IgD-negative memory B cell (primary cell): ENCODE data around the gene ASCL5. TPM values are rescaled to one million over a fixed set of nuclear protein-coding genes. Genes with fewer than 3 reads are reported as not detected.
"Not testable (repeated sequence)": the region's sequence is repeated elsewhere in the genome, so short reads cannot be mapped to it uniquely, and the experiment has no call there.

Source experiments
- H3K27ac Mint-ChIP-seq, 3 donors: one replicate each; pipeline ENCODE4 v1.8.0; 2020 to 2022; ENCODE audit warnings: mild to moderate bottlenecking in 3 of 3, mixed read lengths in 3 of 3, moderate library complexity in 1 of 3
- H3K27me3 Mint-ChIP-seq: one replicate; pipeline ENCODE4 v1.8.0; 2021; ENCODE audit warnings: mixed read lengths
- H3K36me3 Mint-ChIP-seq: one replicate; pipeline ENCODE4 v1.8.0; 2020; ENCODE audit warnings: mild to moderate bottlenecking, mixed read lengths
- H3K4me1 Mint-ChIP-seq, 3 donors: one replicate each; pipeline ENCODE4 v1.8.0; 2020 to 2022; ENCODE audit warnings: mixed read lengths in 3 of 3, mild to moderate bottlenecking in 1 of 3
- H3K4me3 Mint-ChIP-seq, 4 donors: one replicate each; pipeline ENCODE4 v1.8.0; 2020 to 2022; ENCODE audit warnings: mild to moderate bottlenecking in 4 of 4, mixed read lengths in 4 of 4, moderate library complexity in 3 of 4
- H3K9me3 Mint-ChIP-seq, 3 donors: one replicate each; pipeline ENCODE4 v1.8.0; 2020 to 2021; ENCODE audit warnings: mixed read lengths in 3 of 3, mild to moderate bottlenecking in 1 of 3
- polyA plus RNA-seq: library from polyadenylated mRNA; unstranded; fragments of 300-500 nt; fragmentation: Illumina TruSeq; gene quantifications from one replicate; pipeline ENCODE4 v1.2.3, GENCODE V29; 2021

ASCL5 gene
- polyA plus RNA-seq, 1 donor from 2014 or later = not detected

DNA sequence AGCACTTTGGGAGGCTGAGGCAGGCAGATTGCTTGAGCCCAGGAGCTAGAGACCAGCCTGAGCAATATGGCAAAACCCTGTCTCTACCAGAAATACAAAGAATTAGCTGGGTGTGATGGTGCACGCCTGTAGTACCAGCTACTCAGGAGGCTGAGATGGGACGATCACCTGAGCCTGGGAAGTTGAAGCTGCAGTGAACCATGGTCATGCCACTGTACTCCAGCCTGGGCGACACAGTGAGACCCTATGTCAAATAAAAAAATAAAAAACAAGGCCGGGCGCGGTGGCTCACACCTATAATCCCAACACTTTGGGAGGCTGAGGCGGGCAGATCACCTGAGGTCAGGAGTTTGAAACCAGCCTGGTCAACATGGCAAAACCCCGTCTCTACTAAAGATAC is 36.1 kb upstream of the ASCL5 start:
- not testable (repeated sequence) for H3K27me3 Mint-ChIP-seq, H3K27ac Mint-ChIP-seq, H3K4me3 Mint-ChIP-seq, H3K4me1 Mint-ChIP-seq, H3K36me3 Mint-ChIP-seq, H3K9me3 Mint-ChIP-seq

DNA sequence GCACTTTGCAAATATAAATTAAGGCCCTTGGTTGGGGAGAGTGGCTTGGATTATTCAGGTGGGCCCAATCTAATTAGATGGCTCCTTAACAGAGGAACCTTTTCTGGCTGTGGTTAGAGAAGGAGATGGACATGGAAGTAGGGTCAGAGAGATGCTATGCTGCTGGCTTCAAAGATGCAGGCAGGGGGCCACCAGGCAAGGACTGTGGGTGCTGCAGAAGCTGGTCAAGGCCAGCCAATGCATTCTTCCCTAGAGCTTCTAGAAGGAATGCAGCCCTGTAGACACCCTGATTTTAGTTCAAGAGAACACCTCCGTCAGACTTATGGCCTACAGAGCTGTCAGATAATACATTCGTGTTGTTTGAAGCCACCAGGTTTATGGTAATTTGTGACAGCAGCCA is 31.0 kb upstream of the ASCL5 start:
- H3K9me3 Mint-ChIP-seq = peaks cover 0 to 2% (median 0%) of the 10 kb centered on the region in 3 donors

DNA sequence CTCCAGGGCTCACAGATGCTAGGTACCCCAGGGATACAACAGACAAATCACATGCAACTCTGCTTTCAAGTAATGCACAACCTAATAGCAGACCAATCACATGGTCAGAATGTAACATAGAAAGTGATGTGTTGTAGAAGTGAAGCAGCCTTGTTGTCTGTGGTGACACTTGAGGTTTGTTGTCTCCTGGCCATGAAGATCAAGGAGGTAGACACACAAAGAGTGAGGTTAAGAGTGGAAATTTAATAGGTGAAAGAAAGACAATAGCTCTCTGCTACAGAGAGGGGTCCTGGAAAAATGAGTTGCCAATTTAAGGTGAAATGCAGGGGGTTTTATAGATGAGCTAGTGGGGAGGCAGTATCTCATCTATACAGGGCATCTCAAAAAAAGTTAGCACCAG is 29.8 kb upstream of the ASCL5 start:
- Mint-ChIP-seq H3K9me3 (peaks cover 0 to 2% (median 0%) of the 10 kb centered on the region in 3 donors), H3K27me3 (peaks cover 15% of the 10 kb centered on the region), H3K27ac (peak overlapping the region in 1 of 3 donors; percentile 27), H3K36me3 (no peaks in the 10 kb centered on the region), H3K4me3 (peak overlapping the region in 1 of 4 donors; percentile 60), H3K4me1 (peaks cover 14 to 20% (median 16%) of the 10 kb centered on the region in 3 donors)

More for the DNA sequence above, 31.0 kb upstream of the ASCL5 start:
- no peak overlapping the region for H3K4me3 Mint-ChIP-seq
- no peaks in the 10 kb centered on the region for H3K36me3 Mint-ChIP-seq
- H3K27me3 Mint-ChIP-seq = peaks cover 15% of the 10 kb centered on the region
- H3K27ac Mint-ChIP-seq = peak overlapping the region in 1 of 3 donors; percentile 66
- H3K4me1 Mint-ChIP-seq = peaks cover 12 to 16% (median 14%) of the 10 kb centered on the region in 3 donors

DNA sequence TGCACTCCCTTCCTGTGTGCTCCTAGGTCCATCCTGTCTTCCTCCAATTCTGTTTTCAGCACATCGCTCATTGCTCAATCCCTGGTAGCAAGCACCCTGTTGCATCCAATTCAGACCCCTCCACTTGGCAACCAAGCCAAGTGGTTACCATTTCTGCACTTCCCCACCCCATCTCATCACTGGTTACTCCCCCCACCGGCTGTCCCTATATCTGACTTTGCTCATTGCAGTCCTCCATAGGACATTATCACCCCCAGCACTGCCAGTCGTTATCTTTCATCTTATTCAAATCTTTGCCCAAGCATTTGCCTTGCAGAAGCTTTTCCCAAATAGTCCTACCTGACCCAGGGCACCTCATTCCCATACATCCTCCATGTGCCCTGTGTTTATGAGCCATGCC is 29.4 kb upstream of the ASCL5 start:
- H3K27ac Mint-ChIP-seq = peak overlapping the region in 1 of 3 donors; percentile 27
- H3K9me3 Mint-ChIP-seq = peaks cover 0 to 2% (median 0%) of the 10 kb centered on the region in 3 donors
- no peaks in the 10 kb centered on the region for H3K36me3 Mint-ChIP-seq
- H3K4me1 Mint-ChIP-seq = peaks cover 14 to 20% (median 16%) of the 10 kb centered on the region in 3 donors
- H3K4me3 Mint-ChIP-seq = peak overlapping the region in 2 of 4 donors; percentile 6 to 60
- H3K27me3 Mint-ChIP-seq = peaks cover 15% of the 10 kb centered on the region

DNA sequence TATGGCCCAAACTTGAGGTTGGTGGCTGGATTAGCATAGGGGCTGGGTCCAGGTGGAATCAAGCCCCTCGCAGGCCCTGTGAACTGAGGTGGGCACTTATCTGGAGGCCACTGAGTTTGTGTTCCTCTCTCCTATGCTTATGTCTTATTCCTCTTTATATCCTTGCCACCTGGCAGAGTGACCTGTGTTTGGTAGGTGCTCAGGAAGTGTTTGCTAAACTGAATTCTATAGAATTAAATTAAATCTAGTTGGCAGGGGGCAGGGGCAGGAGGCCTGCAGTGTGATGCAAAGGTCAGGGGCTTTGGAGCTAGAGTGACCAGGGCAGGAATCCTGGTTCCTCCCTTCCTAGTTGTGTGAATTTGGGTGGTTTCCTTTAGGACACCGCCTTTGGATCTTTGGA is 28.4 kb upstream of the ASCL5 start:
- no peaks in the 10 kb centered on the region for H3K36me3 Mint-ChIP-seq
- H3K4me3 Mint-ChIP-seq = peak overlapping the region in 1 of 4 donors; percentile 60
- H3K27ac Mint-ChIP-seq = no peak overlapping the region
- H3K27me3 Mint-ChIP-seq = peaks cover 15% of the 10 kb centered on the region
- H3K4me1 Mint-ChIP-seq = peaks cover 14 to 18% (median 17%) of the 10 kb centered on the region in 3 donors
- peaks cover 0 to 2% (median 0%) of the 10 kb centered on the region in 3 donors for H3K9me3 Mint-ChIP-seq

DNA sequence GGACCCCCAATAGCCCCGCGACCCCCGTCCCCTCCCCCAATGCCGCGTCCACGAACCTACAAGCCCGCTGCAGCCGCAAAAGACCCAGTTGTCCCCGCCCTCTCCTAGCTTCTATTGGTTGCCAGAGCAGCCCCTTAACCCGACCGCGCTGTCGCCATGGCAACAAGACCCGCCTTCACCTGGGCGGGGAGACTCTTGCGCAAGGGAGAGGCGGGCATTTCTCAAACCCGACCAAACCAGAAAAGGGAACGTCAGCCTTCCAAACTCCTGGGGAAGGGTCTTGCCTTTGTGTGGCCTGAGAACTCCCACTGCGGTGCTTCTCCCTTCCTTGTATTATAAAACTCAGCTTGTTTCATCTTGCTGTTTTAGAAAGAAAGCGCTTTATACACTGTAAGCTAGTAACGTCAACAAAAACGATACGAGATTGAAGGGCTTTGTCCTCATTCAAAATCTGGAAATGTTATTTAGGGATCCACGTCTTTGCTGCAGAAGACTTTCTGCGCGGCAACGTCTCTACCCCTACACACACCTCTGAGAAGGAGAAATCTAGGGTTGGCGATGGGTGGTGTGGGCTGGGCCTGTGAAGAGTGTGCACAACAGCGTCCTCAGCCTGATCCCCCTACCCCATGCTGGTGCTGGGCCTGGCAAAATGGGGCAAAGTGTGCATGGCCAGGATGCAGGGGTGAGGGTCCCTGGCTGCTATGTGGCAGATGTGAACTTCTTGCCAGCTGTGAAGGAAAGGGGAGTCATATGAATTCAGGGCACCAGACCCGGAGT is 27.6 kb upstream of the ASCL5 start, which contains the start of gene TMEM9:
Gene TMEM9, minus strand, starts transcription at position 86 of the 777 bp plus-strand sequence. CDS start 551 bp downstream, outside the sequence.
- Mint-ChIP-seq H3K4me1 (peaks cover 14 to 18% (median 18%) of the 10 kb centered on the region in 3 donors), H3K27ac (peak within 1 kb of the TSS; percentile 8 to 94 (median 51)), H3K27me3 (peaks cover 13% of the 10 kb centered on the region), H3K9me3 (peaks cover 0 to 2% (median 0%) of the 10 kb centered on the region in 3 donors), H3K4me3 (peak within 1 kb of the TSS; percentile 88 to 98 (median 92)), H3K36me3 (no peaks in the 10 kb centered on the region)

DNA sequence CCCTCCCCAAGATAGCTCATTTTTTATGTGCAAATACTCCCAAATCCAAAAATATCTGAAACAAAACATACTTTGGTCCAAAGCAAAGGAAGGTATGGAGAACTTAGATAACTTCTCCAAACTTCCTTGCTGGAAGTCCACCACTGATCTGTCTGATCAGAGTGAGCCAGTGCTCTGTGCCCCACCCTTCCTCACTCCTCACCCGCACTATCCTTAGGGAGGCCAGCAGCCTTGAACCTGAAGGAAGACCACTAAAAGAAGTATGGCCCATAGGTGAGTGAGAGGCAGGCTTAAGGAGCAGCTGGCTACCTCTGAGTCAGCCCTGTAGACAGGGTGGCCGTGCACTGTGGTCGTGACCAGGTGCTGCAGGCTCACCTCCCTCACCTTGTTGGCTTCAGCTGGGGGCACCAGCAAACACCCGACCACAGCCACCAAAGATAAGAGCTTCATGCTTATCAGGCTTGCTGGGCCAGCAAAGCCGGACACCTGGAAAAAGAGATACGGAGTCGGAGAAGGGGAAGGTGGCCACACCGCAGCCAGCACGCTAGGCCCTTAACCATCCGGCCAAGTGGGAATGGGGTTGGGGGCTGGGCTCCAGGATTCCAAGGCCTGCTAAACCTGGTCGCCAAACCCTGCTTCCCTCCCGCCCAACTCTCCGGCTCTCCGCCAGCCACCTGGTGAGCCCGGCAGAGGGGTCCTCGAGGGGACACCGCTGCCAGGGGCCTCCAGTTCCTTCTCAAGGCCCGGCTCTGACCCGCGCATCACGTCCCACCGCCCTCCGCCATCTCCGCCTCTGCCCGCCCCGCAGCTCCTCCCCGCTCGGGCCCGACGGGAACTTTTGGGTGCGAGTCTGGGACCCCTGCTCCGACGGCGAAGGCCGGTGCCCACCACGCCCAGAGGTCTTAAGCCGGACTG is 26.7 kb upstream of the ASCL5 start:
- Mint-ChIP-seq H3K4me3 (peak overlapping the region; percentile 88 to 98 (median 92)), H3K27me3 (peaks cover 13% of the 10 kb centered on the region), H3K4me1 (peaks cover 14 to 18% (median 18%) of the 10 kb centered on the region in 3 donors), H3K36me3 (peaks cover 3% of the 10 kb centered on the region), H3K9me3 (peaks cover 0 to 2% (median 0%) of the 10 kb centered on the region in 3 donors), H3K27ac (peak overlapping the region in 2 of 3 donors; percentile 51 to 94)

DNA sequence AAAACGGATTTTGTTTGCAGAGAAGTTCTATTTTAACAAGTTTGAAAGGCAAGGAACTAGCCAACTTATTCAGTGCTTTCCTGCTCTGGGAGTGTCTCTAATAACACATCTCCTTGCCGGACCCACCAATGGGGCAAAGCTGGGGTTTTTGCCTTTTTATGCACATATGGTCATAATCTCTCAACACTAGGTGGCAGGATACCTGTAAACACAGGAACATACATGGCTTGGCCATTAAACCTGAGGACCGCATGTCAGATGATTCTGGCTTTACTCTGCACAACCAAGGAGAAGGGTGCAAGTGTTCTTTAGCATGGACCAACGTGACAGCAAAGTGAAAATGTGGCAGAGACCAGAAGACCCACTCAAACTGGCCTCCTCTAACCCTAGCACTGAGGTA is 22.4 kb upstream of the ASCL5 start:
- H3K4me3 Mint-ChIP-seq = no peak overlapping the region
- no peaks in the 10 kb centered on the region for H3K27me3 Mint-ChIP-seq
- peaks cover 24% of the 10 kb centered on the region for H3K36me3 Mint-ChIP-seq
- H3K9me3 Mint-ChIP-seq = peaks cover 0 to 1% (median 0%) of the 10 kb centered on the region in 3 donors
- peaks cover 10 to 13% (median 13%) of the 10 kb centered on the region in 3 donors for H3K4me1 Mint-ChIP-seq
- H3K27ac Mint-ChIP-seq = no peak overlapping the region

DNA sequence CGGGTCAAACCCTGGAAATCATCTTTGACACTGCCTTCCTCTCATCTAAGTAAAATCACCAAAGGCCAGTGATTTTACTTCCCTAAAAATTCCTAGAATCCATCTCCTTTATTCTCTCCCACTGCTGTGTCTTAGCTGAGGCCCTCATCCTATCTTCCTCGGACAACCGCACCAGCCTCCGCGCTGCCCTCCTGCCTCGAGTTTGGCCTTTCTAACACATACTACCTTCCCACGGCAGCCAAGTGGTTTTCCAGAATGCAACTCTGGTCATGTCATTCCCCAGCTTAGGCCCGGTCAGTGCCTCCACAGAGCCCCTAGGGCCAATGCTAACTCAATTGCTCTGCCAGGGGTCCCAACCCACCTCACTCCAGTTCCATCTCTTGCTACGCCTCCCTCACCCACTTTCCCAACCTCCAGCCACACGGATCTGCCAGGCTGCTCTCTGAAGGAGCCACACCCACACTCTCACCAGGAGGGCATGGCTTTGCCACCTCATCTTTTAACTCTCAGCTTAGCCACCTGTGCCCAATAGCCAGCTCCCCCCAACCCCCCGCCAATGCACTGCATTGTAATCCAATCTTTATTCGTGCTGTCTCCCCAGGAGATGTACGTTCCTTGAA is 20.5 kb upstream of the ASCL5 start:
- peaks cover 0 to 3% (median 3%) of the 10 kb centered on the region in 3 donors for H3K4me1 Mint-ChIP-seq
- no peak overlapping the region for H3K4me3 Mint-ChIP-seq
- H3K9me3 Mint-ChIP-seq = no peaks in the 10 kb centered on the region
- H3K36me3 Mint-ChIP-seq = peaks cover 30% of the 10 kb centered on the region
- H3K27me3 Mint-ChIP-seq = no peaks in the 10 kb centered on the region
- peak overlapping the region in 1 of 3 donors; percentile 51 for H3K27ac Mint-ChIP-seq

DNA sequence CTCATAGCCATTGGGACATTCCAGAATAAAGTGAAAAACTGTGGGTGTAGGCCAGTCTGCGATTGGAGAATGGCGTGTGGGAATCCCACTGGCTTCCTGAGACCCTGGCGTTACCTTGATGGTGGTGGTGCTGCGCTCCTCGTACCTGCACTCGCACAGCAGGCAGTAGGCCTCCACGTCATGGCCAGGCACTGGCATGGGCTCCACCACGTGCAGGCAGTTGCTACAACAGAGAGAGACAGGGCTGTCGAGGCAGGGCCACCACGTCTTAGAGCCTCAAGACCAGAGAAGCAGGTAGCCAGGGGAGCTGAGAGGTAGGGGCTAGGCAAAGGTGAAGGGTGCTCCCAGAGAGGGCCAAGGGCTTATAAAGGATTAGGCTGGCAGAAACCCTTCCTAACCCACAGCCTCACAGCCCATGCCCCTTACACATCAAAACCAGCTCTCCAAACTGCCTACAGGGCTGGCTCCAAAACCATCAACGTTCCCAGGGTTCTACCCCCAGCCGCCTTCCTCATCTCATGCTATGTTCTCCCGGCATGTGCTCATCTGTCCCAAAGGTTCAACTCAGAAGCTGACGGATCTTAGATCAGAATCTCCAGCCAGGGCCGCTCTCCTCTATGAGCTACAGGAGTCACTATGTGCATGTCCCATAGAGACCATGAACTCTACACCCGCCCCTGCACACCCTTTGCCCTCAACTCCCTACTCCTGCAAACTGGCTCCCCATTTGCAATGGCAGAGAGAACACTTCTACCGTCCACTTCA is 19.8 kb upstream of the ASCL5 start:
- Mint-ChIP-seq H3K27me3 (no peaks in the 10 kb centered on the region), H3K9me3 (no peaks in the 10 kb centered on the region), H3K4me1 (peaks cover 0 to 2% (median 0%) of the 10 kb centered on the region in 3 donors), H3K36me3 (peaks cover 30% of the 10 kb centered on the region), H3K27ac (peak overlapping the region in 1 of 3 donors; percentile 51), H3K4me3 (no peak overlapping the region)

DNA sequence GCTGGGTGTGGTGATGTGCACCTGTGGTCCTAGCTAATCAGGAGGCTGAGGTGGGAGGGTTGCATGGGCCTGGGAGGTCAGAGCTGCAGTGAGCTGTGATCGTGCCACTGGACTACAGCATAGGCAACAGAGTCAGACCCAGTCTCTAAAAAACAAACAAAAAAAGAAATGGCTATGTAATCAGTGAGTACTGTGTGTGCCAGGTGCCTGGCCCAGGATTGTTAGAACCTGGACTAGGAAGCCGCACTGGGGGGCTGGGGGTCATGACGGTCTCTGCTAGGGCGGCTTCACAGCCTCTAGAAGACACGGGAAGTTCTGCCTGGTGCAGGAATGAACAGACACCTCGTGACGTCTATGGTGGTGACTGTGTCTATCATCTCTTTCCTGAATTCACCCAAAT is 18.8 kb upstream of the ASCL5 start:
- H3K27ac Mint-ChIP-seq = no peak overlapping the region
- no peaks in the 10 kb centered on the region for H3K27me3 Mint-ChIP-seq
- no peak overlapping the region for H3K4me3 Mint-ChIP-seq
- no peaks in the 10 kb centered on the region for H3K9me3 Mint-ChIP-seq
- H3K36me3 Mint-ChIP-seq = peaks cover 30% of the 10 kb centered on the region
- H3K4me1 Mint-ChIP-seq = peaks cover 0 to 4% (median 0%) of the 10 kb centered on the region in 3 donors

DNA sequence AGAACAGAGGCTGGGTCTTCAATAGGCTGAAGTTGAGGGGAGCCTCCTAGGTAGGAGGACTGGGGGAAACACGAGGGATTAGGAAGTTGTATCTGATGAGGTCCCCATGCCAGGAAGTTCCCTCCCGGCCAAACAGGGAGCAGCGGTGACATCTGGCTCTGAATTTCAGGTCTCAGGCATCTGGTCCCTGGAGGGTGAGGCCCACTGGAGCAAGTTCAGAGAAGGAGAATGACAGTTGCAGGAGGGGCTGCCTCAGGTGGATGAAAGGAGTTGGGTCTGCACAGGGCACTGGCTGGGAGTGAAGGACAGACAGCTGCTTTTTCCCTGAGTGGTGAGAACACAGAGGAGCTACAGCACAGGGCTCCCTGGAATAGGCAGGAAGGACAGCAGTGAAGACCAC is 18.1 kb upstream of the ASCL5 start:
- H3K27me3 Mint-ChIP-seq = no peaks in the 10 kb centered on the region
- peaks cover 30% of the 10 kb centered on the region for H3K36me3 Mint-ChIP-seq
- no peak overlapping the region for H3K27ac Mint-ChIP-seq
- no peaks in the 10 kb centered on the region for H3K9me3 Mint-ChIP-seq
- peaks cover 0 to 5% (median 0%) of the 10 kb centered on the region in 3 donors for H3K4me1 Mint-ChIP-seq
- H3K4me3 Mint-ChIP-seq = no peak overlapping the region

DNA sequence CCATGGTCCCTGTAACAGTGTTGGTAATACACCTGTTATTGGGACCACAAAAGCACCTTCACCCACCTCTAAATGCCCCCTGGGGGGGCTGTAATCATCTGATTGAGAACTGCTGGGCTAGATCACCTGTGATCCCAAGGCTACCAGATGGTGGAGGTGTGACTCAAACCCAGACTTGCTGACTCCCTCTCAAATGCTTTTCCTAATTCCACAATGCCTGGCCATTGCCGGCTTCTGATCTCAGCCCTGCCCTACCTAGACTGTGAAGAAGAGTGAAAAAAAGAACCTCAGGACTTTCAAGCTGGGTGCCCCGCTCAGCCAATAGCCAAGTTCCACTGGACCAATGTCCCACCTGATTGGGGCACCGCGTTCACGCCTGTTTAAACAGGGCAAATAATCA is 17.7 kb upstream of the ASCL5 start:
- H3K9me3 Mint-ChIP-seq = no peaks in the 10 kb centered on the region
- no peak overlapping the region for H3K4me3 Mint-ChIP-seq
- H3K27ac Mint-ChIP-seq = no peak overlapping the region
- H3K4me1 Mint-ChIP-seq = peaks cover 0 to 4% (median 0%) of the 10 kb centered on the region in 3 donors
- no peaks in the 10 kb centered on the region for H3K27me3 Mint-ChIP-seq
- H3K36me3 Mint-ChIP-seq = peaks cover 30% of the 10 kb centered on the region
